K562 treated with DMSO at 1 percent for 4 hours (cell line): ENCODE data around the gene ZCCHC10. TPM values are rescaled to one million over a fixed set of nuclear protein-coding genes. Genes with fewer than 3 reads are reported as not detected.

Experiments used
- total RNA-seq: library from RNA; unstranded; fragments of 300-600 nt; gene quantifications from 2 replicates; pipeline ENCODE4 v1.2.3, GENCODE V29; 2022; ENCODE audit not compliant: insufficient read depth

The ZCCHC10 gene
- total RNA-seq: 32.7 and 41.0 TPM in 2 replicates

DNA sequence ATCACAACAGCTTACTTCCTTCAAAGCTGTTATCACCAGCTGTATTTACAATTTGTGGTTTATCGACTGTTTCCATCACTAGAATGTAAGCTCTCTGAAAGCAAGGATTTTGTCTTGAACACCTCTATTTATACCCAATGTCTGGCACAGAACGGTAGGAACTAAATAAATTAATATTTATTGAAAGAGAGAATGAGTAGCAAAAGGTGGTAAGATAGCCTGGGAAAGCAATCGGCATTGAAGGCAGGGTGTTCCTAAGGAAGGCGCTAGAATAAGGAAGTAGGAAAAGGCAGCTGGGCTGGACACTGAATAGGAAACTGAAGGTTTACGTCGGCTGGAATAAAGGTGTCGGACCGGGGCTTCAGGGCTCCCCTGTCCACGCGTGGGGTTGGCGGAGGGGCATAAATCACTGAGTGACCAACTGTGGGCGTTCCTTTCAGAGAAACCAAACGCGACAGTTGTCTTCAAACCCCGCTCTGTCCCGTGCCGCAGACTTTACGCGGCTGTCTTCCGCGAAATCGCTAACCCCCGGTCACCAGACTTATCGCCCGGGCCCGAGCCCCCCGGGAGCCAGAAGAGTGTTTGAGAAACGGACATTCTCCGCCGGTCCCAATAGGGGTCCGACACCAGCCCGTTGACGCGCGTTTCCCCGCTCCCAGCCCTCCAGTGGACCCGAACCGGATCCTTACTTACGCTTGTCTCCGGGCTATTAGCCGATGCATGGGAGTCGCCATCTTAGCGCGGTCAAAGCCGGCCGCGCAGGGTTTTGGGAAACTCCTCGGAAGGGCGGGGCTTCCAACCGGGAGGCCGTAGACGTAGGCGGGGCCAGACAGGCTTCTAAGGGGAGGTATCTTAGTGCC, at the start of gene ZCCHC10:
Gene ZCCHC10 (minus strand): TSS at position 746 of the 860 bp plus-strand sequence. CDS start 12 bp downstream, at position 734.

DNA sequence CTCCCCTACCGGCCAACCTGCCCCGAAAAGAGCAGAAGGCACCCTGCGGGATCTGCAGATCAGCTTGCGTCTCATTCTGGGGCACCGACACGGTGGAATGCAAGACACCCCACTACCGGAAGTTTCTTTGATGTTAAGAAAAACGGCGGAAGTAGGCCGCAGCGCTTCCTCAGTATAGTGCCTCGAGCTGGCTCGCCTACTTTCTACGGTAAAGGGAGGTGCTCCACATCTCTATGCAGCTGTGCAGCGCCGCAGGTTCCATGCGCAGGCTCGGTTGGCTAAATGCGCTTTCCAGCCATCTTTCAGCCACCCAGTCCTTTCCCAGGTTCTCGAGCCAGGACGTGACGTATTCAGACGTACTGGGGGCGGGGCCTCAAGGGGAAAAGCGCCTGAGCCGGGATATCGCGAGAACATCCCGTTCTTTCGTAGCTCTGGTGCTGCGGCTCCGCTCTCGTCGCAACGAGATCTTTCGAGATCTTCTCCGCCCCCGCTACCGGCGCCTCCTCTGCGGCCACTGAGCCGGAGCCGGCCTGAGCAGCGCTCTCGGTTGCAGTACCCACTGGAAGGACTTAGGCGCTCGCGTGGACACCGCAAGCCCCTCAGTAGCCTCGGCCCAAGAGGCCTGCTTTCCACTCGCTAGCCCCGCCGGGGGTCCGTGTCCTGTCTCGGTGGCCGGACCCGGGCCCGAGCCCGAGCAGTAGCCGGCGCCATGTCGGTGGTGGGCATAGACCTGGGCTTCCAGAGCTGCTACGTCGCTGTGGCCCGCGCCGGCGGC, 25.4 kb upstream of the ZCCHC10 start, which contains the start of gene HSPA4:
Gene HSPA4 (plus strand): TSS at position 472 of the 775 bp plus-strand sequence. CDS start 238 bp downstream, at position 710.

DNA sequence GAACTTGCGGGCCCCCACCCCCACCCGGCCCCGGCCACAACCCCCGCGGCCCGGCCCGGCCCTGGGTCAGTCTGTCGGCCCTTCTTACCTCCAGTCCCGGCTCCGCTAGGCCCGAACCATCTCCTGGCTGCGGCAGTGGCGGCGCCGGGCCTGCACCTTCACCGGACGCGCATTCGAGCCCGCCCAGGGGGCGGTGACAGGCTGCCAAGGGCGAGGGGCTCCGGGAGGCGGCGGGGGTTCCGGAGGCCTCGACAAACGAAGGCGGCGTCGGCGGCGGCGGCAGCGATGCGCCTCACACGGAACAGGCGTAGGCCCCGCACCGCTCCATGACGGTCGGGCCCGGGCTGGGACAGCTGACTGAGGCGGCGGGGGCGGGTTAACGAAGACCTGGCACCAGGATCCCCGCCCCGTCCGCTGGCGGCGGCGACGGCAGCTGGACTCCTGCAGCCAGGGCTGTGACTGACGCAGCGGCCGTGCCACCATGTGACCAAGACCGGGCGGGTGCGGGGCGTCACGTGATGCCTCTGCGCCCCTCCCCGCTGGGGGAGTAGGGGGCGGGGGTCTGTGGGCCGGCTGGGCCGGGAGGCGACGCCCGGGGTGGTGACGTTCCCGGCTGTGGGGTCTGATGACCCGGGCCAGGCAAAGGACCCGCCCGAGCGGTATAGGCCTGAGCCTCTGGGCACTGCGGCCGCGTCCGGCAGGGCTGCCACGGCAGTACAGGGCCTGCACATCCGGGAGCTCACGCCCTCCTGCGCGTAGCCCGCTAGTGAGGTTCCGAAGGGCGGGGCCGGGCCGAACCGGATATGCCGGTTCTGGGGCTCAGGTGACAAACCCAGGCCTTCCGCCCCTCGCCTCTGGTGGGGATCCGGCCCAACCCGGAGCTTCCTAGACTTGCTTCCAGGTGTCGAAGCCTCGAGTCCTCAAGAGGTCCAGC, 62.9 kb downstream of the ZCCHC10 start, which contains the start of gene AFF4:
Gene AFF4 (minus strand): TSS at position 464 of the 934 bp plus-strand sequence. CDS start 26,445 bp downstream, outside the sequence.

Other genes starting within 250 kb of the ZCCHC10 start
- 90.9 and 125 TPM in 2 replicates for gene SEPTIN8, start 249.3 kb downstream of the ZCCHC10 start, total RNA-seq
- gene SOWAHA, start 213.2 kb downstream of the ZCCHC10 start, total RNA-seq: 0.47 TPM in 1 of 2 replicates, not detected in the other
- gene SHROOM1, start 195.9 kb downstream of the ZCCHC10 start, total RNA-seq: 17.4 and 22.0 TPM in 2 replicates
- not detected in 2 replicates for gene GDF9, start 160.1 kb downstream of the ZCCHC10 start, total RNA-seq
- 151 and 229 TPM in 2 replicates for gene UQCRQ, start 159.9 kb downstream of the ZCCHC10 start, total RNA-seq
- 4.2 and 4.8 TPM in 2 replicates for gene LEAP2, start 152.9 kb downstream of the ZCCHC10 start, total RNA-seq
- gene AFF4, start 62.9 kb downstream of the ZCCHC10 start, total RNA-seq: 13.1 and 21.4 TPM in 2 replicates
- 69.6 and 81.4 TPM in 2 replicates for gene HSPA4, start 25.5 kb upstream of the ZCCHC10 start, total RNA-seq